ENCODE measurements around the gene TMEM178A. TPM values are rescaled to one million over a fixed set of nuclear protein-coding genes. Genes with fewer than 3 reads are reported as not detected.

Gene TMEM178A
- total RNA-seq, 1 donor from 2014 or later: 12.3 TPM

DNA sequence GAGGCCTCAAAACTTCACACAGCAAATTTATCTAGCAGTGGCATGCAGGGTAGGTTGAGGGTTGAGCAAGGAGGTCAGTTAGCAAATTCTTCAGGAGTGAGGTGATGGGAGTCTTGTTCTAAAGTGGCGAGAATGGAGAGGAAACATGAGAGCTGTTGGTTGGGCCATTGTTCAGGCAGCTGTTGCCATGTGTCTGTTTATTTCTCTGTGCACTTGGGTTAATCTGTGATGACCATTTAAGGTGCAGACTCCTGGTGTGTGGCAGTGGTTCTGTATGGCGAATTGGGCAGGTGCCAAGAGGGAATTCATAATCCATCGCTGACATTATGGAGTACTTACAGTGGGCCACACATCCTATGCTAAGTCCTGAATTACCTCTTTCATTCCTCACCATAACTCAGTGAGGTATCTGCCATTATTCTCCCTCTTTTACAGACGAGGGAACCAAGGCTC is 30.4 kb downstream of the TMEM178A start:
- Mint-ChIP-seq H3K4me1 (peaks cover 24% of the 10 kb centered on the region), H3K27ac (ENCODE audit: unreplicated experiment) (no peak overlapping the region), H3K27me3 (ENCODE audit: low read depth) (no peaks in the 10 kb centered on the region), H3K9me3 (peaks cover 7% of the 10 kb centered on the region), H3K4me3 (no peak overlapping the region), H3K36me3 (ENCODE audit: low read depth) (peaks cover 2% of the 10 kb centered on the region)
- no peak for TF ChIP-seq CTCF (conservative IDR thresholded peaks at IDR 0.05)
- no peak for DNase-seq (ENCODE audit: low read depth, low spot score)

DNA sequence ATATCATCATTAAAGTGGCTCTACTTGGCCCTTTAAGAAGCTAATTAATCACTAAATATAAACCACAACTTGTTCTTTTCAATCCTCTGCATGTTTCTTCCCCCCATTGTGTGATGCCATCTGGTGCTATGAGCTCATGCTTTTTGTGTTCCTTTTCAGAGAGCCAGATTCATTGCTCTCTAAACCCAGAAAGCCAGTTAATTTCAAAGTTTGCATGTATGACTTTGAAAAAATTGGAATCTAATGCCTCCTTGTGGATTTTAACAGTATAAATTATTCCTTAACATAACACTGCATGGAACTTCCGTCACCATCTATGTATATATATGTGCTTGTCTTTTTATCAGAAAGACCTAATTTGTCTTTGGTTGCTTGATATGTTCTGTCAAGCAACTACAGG is 31.1 kb downstream of the TMEM178A start:
- H3K4me1 Mint-ChIP-seq: peaks cover 24% of the 10 kb centered on the region
- DNase-seq (ENCODE audit: low read depth, low spot score): no peak
- peaks cover 7% of the 10 kb centered on the region for H3K36me3 Mint-ChIP-seq (ENCODE audit: low read depth)
- peak; percentile 55 for TF ChIP-seq CTCF (conservative IDR thresholded peaks at IDR 0.05)
- H3K9me3 Mint-ChIP-seq: peaks cover 10% of the 10 kb centered on the region
- no peak overlapping the region for H3K27ac Mint-ChIP-seq (ENCODE audit: unreplicated experiment)
- H3K4me3 Mint-ChIP-seq: no peak overlapping the region
- H3K27me3 Mint-ChIP-seq (ENCODE audit: low read depth): no peaks in the 10 kb centered on the region

GRCh38 chr2:39697454-39697853 is 31.7 kb downstream of the TMEM178A start:
- Mint-ChIP-seq H3K4me3 (no peak overlapping the region), H3K9me3 (peaks cover 12% of the 10 kb centered on the region), H3K27me3 (ENCODE audit: low read depth) (no peaks in the 10 kb centered on the region), H3K36me3 (ENCODE audit: low read depth) (peaks cover 7% of the 10 kb centered on the region), H3K27ac (ENCODE audit: unreplicated experiment) (peak overlapping the region; percentile 3), H3K4me1 (peaks cover 24% of the 10 kb centered on the region)
- no peak for TF ChIP-seq CTCF (conservative IDR thresholded peaks at IDR 0.05)
- no peak for DNase-seq (ENCODE audit: low read depth, low spot score)

GRCh38 chr2:39701137-39701536 is 35.4 kb downstream of the TMEM178A start:
- Mint-ChIP-seq H3K9me3 (peaks cover 12% of the 10 kb centered on the region), H3K27ac (ENCODE audit: unreplicated experiment) (no peak overlapping the region), H3K36me3 (ENCODE audit: low read depth) (peaks cover 7% of the 10 kb centered on the region), H3K27me3 (ENCODE audit: low read depth) (no peaks in the 10 kb centered on the region), H3K4me3 (no peak overlapping the region), H3K4me1 (peaks cover 13% of the 10 kb centered on the region)
- DNase-seq (ENCODE audit: low read depth, low spot score): no peak
- no peak for TF ChIP-seq CTCF (conservative IDR thresholded peaks at IDR 0.05)

DNA sequence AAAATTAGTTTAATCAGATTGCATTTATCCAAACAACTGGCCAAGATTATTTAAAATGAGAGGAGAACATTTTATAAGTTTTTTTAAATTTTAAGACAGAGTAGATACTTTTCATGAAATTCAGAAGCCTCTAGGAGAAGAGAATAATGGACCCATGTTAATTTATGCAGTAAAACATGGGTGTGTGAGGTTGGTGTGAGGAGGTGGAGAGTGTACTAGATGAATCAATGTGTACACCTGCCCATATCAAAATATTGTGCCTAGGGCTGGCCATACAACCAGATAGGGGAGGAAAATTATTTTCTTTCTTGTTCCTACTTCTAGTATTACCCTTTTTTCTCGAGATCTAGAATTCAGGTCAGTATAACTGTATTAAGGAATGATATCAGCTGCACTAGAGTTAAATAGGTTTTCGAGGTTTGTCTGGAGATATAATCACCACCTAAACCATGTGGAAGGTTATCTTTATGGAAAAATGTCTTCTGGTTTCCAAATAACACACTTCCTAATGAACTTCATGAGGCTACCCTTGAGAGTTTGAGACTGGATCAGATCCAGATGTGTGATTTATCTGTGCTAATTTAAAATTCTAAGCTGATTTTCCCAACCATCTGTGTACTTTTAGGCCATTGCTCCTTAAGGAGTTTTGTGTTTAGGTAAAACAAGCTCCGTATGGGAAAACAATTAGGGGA is 37.6 kb downstream of the TMEM178A start:
- Mint-ChIP-seq H3K27me3 (ENCODE audit: low read depth) (no peaks in the 10 kb centered on the region), H3K27ac (ENCODE audit: unreplicated experiment) (no peak overlapping the region), H3K9me3 (peaks cover 17% of the 10 kb centered on the region), H3K4me3 (no peak overlapping the region), H3K4me1 (no peaks in the 10 kb centered on the region), H3K36me3 (ENCODE audit: low read depth) (peaks cover 13% of the 10 kb centered on the region)
- no peak for TF ChIP-seq CTCF (conservative IDR thresholded peaks at IDR 0.05)
- DNase-seq (ENCODE audit: low read depth, low spot score): no peak

Measured in neural crest cell (in vitro differentiated cells).